K562 (cell line): ENCODE results near the gene PRC1. TPM values are rescaled to one million over a fixed set of nuclear protein-coding genes. Genes with fewer than 3 reads are reported as not detected.

Experiments used
- AFF4 ChIP-seq: sonication (generic); formaldehyde crosslinking; IDR thresholded peaks from 2 replicates; pipeline ENCODE4 v1.8.0; 2023; ENCODE audit warnings: mild to moderate bottlenecking, missing genetic modification reagents
- CC2D1A ChIP-seq: fragments of 450-650 bp; IDR thresholded peaks from 2 replicates; pipeline ENCODE4 v1.6.1; 2017; ENCODE audit warnings: mild to moderate bottlenecking
- CREB3 ChIP-seq: fragments of 450-650 bp; conservative IDR thresholded peaks from 2 replicates; pipeline ENCODE4 v1.6.1; 2016; ENCODE audit warnings: missing genetic modification characterization, low read depth, mild to moderate bottlenecking, missing compliant biosample characterization, moderate library complexity
- ESRRB ChIP-seq: fragments of 250-450 bp; sonication (Bioruptor Pico); IDR thresholded peaks from 2 replicates; pipeline ENCODE4 v1.5.0; 2020; ENCODE audit warnings: mild to moderate bottlenecking, moderate library complexity, borderline replicate concordance
- ETV5 ChIP-seq: sonication (generic); formaldehyde crosslinking; IDR thresholded peaks from 2 replicates; pipeline ENCODE4 v1.4.0; 2020; ENCODE audit warnings: low read depth, mild to moderate bottlenecking, missing genetic modification reagents
- FOXP1 ChIP-seq: sonication (generic); formaldehyde crosslinking; IDR thresholded peaks from 2 replicates; pipeline ENCODE4 v1.8.0; 2022; ENCODE audit warnings: mild to moderate bottlenecking, missing genetic modification reagents
- HDAC1 ChIP-seq, 2 experiments: fragments of 450-650 bp; IDR thresholded peaks; 2 replicates each; pipeline ENCODE4 v1.6.1; 2016 to 2017; ENCODE audit warnings: inconsistent platforms in 1 of 2, mild to moderate bottlenecking in 1 of 2, moderate library complexity in 1 of 2
- MAFK ChIP-seq: IDR thresholded peaks from 2 replicates; pipeline ENCODE4 v1.6.1; 2011; ENCODE audit warnings: low read length, improper control_type of control experiment
- YY1 ChIP-seq, 3 experiments: IDR thresholded peaks; 2 replicates each; pipeline ENCODE4 v1.6.1; 2011; ENCODE audit warnings: low read length in 2 of 3, mild to moderate bottlenecking in 2 of 3, moderate library complexity in 2 of 3, borderline replicate concordance in 1 of 3, control low read depth in 1 of 3, low read depth in 1 of 3; ENCODE audit not compliant: insufficient read depth in 3 of 3, insufficient replicate concordance in 2 of 3, control insufficient read depth in 1 of 3, insufficient read length in 1 of 3; ENCODE audit errors: extremely low read depth in 1 of 3
- ZFX ChIP-seq: sonication (generic); formaldehyde crosslinking; IDR thresholded peaks from 2 replicates; pipeline ENCODE4 v1.8.0; 2022; ENCODE audit warnings: mild to moderate bottlenecking, missing genetic modification reagents, moderate library complexity
- ZNF444 ChIP-seq: fragments of 250-450 bp; sonication (Bioruptor Pico); IDR thresholded peaks from 2 replicates; pipeline ENCODE4 v1.4.0; 2020; ENCODE audit warnings: mild to moderate bottlenecking, moderate library complexity
- ZNF695 ChIP-seq: fragments of 450-650 bp; formaldehyde crosslinking; IDR thresholded peaks from 2 replicates; pipeline ENCODE4 v1.4.0; 2020; ENCODE audit warnings: mild to moderate bottlenecking, moderate library complexity
- polyA plus RNA-seq, 8 experiments: library from polyadenylated mRNA; depleted of rRNA in 4 of 8; stranded (reverse) in 5 of 8; unstranded in 3 of 8; fragments of >200 nt; fragmentation: Nextera tagmentation in 2 of 8; fragmentation: Illumina TruSeq in 1 of 8; extraction: Ambion mirVana in 2 of 8; extraction: Trizol in 1 of 8; gene quantifications; 2 replicates each; pipeline versions ENCODE4 v1.2.1 to v1.2.3, GENCODE V29; 2011 to 2014; ENCODE audit warnings: inconsistent platforms in 1 of 8, missing spikeins in 1 of 8
- total RNA-seq, 7 experiments: library from RNA; depleted of rRNA in 6 of 7; stranded (reverse); fragments of >200 nt in 6 of 7; fragmentation: Illumina TruSeq in 2 of 7; extraction: Trizol in 2 of 7; gene quantifications; 2 replicates each; pipeline versions ENCODE4 v1.2.1 to v1.2.3, GENCODE V29; 2011 to 2021; ENCODE audit warnings: low replicate concordance in 1 of 7
- TF ChIP-seq, protein P1 (sequence below): sonication (generic); formaldehyde crosslinking; IDR thresholded peaks from 2 replicates; pipeline ENCODE4 v1.8.0; 2022; ENCODE audit warnings: mild to moderate bottlenecking, missing genetic modification reagents, borderline replicate concordance
- TF ChIP-seq, protein P2 (sequence below): fragments of 450-650 bp; formaldehyde crosslinking; IDR thresholded peaks from 2 replicates; pipeline ENCODE4 v1.4.0; 2022; ENCODE audit warnings: missing genetic modification characterization
- TF ChIP-seq, protein P3 (sequence below): fragments of 250-450 bp; sonication (Bioruptor Pico); IDR thresholded peaks from 2 replicates; pipeline ENCODE4 v1.4.0; 2020; ENCODE audit warnings: mild to moderate bottlenecking

Gene PRC1
- total and polyA plus RNA-seq, 9 of the 15 experiments (the other 6 are each of a cell fraction or from before 2014, with no cell fraction given), result 156 to 391 (median 240) TPM

DNA sequence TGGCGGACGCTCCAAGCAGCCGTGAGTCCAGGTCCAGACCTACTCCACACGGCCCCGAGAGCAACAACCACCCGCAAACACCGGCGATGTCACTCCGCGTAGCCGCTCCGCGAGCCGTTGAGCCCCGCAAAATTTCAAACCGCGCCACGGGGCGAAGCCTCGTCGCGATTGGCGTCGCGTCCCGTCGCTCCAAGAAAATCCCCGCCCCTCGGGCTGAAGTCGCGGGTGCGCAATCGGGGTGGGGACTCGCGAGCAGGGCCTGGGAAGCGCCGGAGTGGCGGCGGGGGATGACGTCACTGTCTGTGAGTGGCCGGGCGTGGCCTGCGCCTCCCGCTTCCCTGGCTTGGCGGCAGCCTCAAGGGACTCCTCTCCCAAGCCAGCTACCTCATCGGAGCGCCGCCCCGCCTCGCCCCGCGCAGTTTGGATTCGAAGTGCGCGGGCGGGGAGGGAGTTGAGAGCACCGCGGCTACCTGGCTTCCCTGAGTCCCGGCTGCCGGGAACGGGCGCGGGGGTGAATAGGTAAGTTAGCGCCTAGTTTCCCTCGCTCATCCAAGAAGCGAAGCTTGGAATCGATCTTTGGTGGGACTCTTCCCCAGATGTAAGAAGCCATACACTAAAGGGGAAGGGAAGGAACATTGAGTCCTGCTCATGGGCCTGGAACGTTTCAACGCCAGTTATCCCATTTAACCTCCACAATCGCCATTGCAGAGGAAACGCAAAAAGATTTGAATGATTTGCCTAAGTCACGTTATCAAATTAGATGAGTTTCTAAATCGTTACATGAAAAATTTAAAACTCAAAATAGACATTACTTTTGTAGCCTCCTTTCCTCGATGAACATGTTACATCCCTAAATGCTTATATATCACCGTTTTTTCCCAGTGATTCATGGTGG, at the start of gene PRC1 (continued):
- TF ChIP-seq, protein P1, sequence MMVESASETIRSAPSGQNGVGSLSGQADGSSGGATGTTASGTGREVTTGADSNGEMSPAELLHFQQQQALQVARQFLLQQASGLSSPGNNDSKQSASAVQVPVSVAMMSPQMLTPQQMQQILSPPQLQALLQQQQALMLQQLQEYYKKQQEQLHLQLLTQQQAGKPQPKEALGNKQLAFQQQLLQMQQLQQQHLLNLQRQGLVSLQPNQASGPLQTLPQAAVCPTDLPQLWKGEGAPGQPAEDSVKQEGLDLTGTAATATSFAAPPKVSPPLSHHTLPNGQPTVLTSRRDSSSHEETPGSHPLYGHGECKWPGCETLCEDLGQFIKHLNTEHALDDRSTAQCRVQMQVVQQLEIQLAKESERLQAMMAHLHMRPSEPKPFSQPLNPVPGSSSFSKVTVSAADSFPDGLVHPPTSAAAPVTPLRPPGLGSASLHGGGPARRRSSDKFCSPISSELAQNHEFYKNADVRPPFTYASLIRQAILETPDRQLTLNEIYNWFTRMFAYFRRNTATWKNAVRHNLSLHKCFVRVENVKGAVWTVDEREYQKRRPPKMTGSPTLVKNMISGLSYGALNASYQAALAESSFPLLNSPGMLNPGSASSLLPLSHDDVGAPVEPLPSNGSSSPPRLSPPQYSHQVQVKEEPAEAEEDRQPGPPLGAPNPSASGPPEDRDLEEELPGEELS (CRISPR knock-in tag), result 0 out of 2 replicates have a peak, but pooled peaks have one; percentile 43
- TF ChIP-seq YY1 (IDR thresholded peaks at IDR 0.05; ENCODE audit: borderline replicate concordance in 1 of 3, control insufficient read depth in 1 of 3, extremely low read depth in 1 of 3, insufficient read depth in 3 of 3, insufficient read length in 1 of 3, insufficient replicate concordance in 2 of 3, low read depth in 1 of 3, low read length in 2 of 3), result peak in 2 of 3 experiments; percentile 57 to 68
- no peak for TF ChIP-seq MAFK
- TF ChIP-seq FOXP1 (CRISPR knock-in tag), result peak; percentile 94
- TF ChIP-seq ETV5 (CRISPR knock-in tag), result peak; percentile 78
- TF ChIP-seq HDAC1 (IDR thresholded peaks at IDR 0.05), result peak in 1 of 2 experiments; percentile 67; a peak in 2 of 4 replicates
- TF ChIP-seq ESRRB, result no peak
- TF ChIP-seq ZNF444 (CRISPR knock-in tag), result no peak
- TF ChIP-seq, protein P2, sequence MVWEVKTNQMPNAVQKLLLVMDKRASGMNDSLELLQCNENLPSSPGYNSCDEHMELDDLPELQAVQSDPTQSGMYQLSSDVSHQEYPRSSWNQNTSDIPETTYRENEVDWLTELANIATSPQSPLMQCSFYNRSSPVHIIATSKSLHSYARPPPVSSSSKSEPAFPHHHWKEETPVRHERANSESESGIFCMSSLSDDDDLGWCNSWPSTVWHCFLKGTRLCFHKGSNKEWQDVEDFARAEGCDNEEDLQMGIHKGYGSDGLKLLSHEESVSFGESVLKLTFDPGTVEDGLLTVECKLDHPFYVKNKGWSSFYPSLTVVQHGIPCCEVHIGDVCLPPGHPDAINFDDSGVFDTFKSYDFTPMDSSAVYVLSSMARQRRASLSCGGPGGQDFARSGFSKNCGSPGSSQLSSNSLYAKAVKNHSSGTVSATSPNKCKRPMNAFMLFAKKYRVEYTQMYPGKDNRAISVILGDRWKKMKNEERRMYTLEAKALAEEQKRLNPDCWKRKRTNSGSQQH (CRISPR knock-in tag), result peak; percentile 50; the same call in 1 of the 2 replicates
- peak; percentile 84 for TF ChIP-seq CC2D1A
- TF ChIP-seq CREB3 (tag), result 0 out of 2 replicates have a peak, but pooled peaks have one; percentile 21
- TF ChIP-seq ZNF695 (CRISPR knock-in tag), result no peak
- TF ChIP-seq, protein P3, sequence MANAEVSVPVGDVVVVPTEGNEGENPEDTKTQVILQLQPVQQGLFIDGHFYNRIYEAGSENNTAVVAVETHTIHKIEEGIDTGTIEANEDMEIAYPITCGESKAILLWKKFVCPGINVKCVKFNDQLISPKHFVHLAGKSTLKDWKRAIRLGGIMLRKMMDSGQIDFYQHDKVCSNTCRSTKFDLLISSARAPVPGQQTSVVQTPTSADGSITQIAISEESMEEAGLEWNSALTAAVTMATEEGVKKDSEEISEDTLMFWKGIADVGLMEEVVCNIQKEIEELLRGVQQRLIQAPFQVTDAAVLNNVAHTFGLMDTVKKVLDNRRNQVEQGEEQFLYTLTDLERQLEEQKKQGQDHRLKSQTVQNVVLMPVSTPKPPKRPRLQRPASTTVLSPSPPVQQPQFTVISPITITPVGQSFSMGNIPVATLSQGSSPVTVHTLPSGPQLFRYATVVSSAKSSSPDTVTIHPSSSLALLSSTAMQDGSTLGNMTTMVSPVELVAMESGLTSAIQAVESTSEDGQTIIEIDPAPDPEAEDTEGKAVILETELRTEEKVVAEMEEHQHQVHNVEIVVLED (CRISPR knock-in tag), result peak; percentile 62
- peak; percentile 92 for TF ChIP-seq AFF4 (CRISPR knock-in tag)
- peak; percentile 94 for TF ChIP-seq ZFX (CRISPR knock-in tag)
